Small intestine (tissue), 7 donors: Measurements from ENCODE around the gene CST11. TPM values are rescaled to one million over a fixed set of nuclear protein-coding genes. Genes with fewer than 3 reads are reported as not detected.
"Not testable (repeated sequence)": the region's sequence is repeated elsewhere in the genome, so short reads cannot be mapped to it uniquely, and the experiment has no call there.

Source experiments
- DNase-seq, 2 donors: peaks; one replicate each; pipeline versions ENCODE4 v3.0.0 to v3.0.0-alpha.2; 2013
- FAIRE-seq: peaks from 2 replicates; lab custom pipeline; 2012; peaks lifted over from hg19 to GRCh38; lab: Jason Lieb, UNC
- H3K27ac ChIP-seq, 3 donors: one replicate each; pipeline ENCODE4 v1.5.1; 2013; ENCODE audit warnings: low read length in 2 of 3, mild to moderate bottlenecking in 2 of 3, control low read depth in 1 of 3, inconsistent platforms in 1 of 3, low read depth in 1 of 3, moderate library complexity in 1 of 3
- H3K27me3 ChIP-seq, 3 donors: one replicate each; pipeline ENCODE4 v1.6.1; 2013; ENCODE audit warnings: low read length in 3 of 3, inconsistent platforms in 1 of 3; ENCODE audit not compliant: control insufficient read depth in 3 of 3, insufficient read depth in 3 of 3
- H3K36me3 ChIP-seq, 3 donors: one replicate each; pipeline ENCODE4 v1.6.1; 2013; ENCODE audit warnings: low read length in 3 of 3, inconsistent platforms in 1 of 3, low read depth in 1 of 3, mild to moderate bottlenecking in 1 of 3, moderate library complexity in 1 of 3; ENCODE audit not compliant: control insufficient read depth in 3 of 3, insufficient read depth in 2 of 3
- H3K4me1 ChIP-seq, 3 donors: one replicate each; pipeline ENCODE4 v1.6.1; 2013; ENCODE audit warnings: low read length in 2 of 3, inconsistent platforms in 1 of 3, low read depth in 1 of 3, mild to moderate bottlenecking in 1 of 3, moderate library complexity in 1 of 3; ENCODE audit not compliant: control insufficient read depth in 3 of 3, insufficient read depth in 2 of 3
- H3K4me3 ChIP-seq, 3 donors: one replicate each; pipeline ENCODE4 v1.5.1; 2013; ENCODE audit warnings: low read length in 3 of 3, control low read depth in 1 of 3, inconsistent platforms in 1 of 3, low read depth in 1 of 3, mild to moderate bottlenecking in 1 of 3, moderate library complexity in 1 of 3
- H3K9me3 ChIP-seq, 2 donors: one replicate each; pipeline ENCODE4 v1.6.1; 2013; ENCODE audit warnings: low read depth in 1 of 2, low read length in 1 of 2; ENCODE audit not compliant: control insufficient read depth in 2 of 2, insufficient read depth in 1 of 2
- WGBS, 3 donors: extraction: QIAGEN DNeasy Blood & Tissue Kit; methylation state at CpG; one replicate each; pipeline ENCODE4 v1.1.7; 2013; 5-methylcytosine and 5-hydroxymethylcytosine counted together
- polyA plus RNA-seq, 4 donors: library from polyadenylated mRNA; stranded (reverse) in 3 of 4; unstranded in 1 of 4; fragments of 200-250 nt in 3 of 4; fragments of 120-200 nt in 1 of 4; gene quantifications; one replicate each; pipeline versions ENCODE4 v1.2.1 to v1.2.3, GENCODE V29; 2013
- donor health status: healthy with polysubstance abuse.
- donor health status: control.
- donor health status: control.
- donor health status: Bipolar disorder and iron deficiency.
- donor health status: healthy.

Gene CST11
- polyA plus RNA-seq, 4 donors = not detected

DNA sequence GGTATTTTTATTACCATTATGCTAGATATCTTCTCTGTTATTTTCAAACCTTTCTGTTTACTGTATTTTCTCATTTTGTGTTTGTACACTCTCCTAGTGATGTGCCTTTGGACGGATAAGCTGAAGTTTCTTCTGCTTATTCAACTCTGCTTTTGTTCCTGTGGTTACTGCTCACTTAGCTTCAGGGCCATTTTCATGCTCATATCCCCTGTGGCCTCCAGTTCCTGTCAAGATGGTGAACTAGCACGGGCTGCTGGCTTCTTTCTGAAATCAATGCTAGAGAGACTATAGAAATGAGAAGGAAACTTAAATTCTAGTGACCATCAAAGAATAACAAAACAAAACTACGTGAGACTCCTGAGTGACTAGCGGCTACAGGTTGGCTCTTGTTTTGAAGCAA is 31.4 kb upstream of the CST11 start:
- WGBS, 3 donors = 71 to 74% (median 74%) methylated on average over 4 of the region's 4 CpGs
- no peaks in the 10 kb centered on the region for H3K36me3 ChIP-seq
- no peaks in the 10 kb centered on the region for H3K4me1 ChIP-seq
- H3K4me3 ChIP-seq = no peak overlapping the region
- no peaks in the 10 kb centered on the region for H3K27me3 ChIP-seq
- H3K27ac ChIP-seq = no peak overlapping the region
- H3K9me3 ChIP-seq = no peaks in the 10 kb centered on the region
- no peak for DNase-seq
- FAIRE-seq = no peak

DNA sequence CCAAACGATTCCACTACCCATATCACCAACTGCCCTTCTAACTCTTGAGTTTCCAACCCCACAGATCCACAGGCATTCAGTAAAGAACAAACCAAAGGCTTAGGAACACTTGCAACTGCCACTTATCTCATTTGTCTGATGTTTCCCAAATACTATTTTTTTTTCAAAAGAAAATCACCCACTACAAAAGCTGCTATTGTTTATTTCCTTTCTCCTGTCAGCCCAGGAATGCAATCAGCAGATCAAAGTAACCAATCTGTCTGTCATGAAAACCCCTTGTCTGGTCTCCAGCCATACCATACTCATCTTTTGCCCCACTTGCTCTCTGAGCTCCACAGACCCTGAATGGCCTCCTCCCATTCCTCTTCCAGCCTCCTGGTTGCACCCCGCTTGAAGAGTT is 29.5 kb upstream of the CST11 start:
- Histone ChIP-seq H3K4me3 (no peak overlapping the region), H3K36me3 (no peaks in the 10 kb centered on the region), H3K27me3 (no peaks in the 10 kb centered on the region), H3K4me1 (no peaks in the 10 kb centered on the region), H3K9me3 (no peaks in the 10 kb centered on the region), H3K27ac (no peak overlapping the region)
- FAIRE-seq = no peak
- WGBS, 3 donors = 61 to 68% (median 64%) methylated on average over 2 of the region's 2 CpGs
- DNase-seq = no peak

DNA sequence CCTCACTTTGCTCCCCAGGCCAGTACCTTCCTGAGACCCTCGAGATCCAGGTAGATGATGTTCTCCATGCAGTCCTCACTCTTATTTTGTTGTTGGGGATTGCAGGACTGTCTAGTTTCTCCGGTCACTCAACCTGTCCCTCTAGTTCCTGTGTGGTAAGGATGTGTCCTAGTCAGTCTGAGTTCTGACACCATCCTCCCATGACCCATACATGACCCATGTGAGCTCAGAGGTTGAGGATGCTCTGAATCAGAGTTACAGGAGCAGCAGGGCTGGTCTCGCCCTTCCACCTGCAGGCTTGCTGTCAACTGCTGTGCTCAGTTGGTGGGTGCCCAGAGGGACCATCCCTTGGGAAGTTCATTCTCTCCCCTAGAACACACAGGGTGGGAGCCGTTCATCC is 26.4 kb upstream of the CST11 start:
- 64 to 78% (median 72%) methylated on average over 4 of the region's 4 CpGs for WGBS, 3 donors
- Histone ChIP-seq H3K4me3 (no peak overlapping the region), H3K27me3 (no peaks in the 10 kb centered on the region), H3K4me1 (no peaks in the 10 kb centered on the region), H3K27ac (no peak overlapping the region), H3K9me3 (no peaks in the 10 kb centered on the region), H3K36me3 (no peaks in the 10 kb centered on the region)
- FAIRE-seq = no peak
- DNase-seq = no peak

DNA sequence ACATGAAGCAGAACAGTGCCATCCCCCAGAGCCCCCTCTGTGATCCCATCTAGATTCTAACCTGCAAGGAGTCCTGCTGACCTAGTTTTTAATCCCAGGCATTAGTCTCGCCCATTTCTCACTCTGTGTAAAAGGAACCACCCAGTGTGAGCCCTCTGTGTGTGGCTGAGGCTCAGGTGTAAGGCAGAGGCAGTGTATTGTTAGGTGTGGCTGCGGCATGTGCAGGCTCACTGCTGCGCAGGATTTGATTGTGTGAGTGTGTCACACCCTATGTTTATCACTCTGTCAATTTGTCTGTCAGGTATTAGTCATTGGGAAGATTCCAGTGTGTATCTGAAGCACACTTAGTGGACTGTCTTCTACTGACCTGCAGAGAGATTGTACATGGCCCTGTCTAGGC is 24.5 kb upstream of the CST11 start:
- DNase-seq (no peak), FAIRE-seq (no peak)
- 67 to 74% (median 72%) methylated on average over 3 of the region's 3 CpGs for WGBS, 3 donors
- Histone ChIP-seq H3K27ac (no peak overlapping the region), H3K4me3 (no peak overlapping the region), H3K4me1 (no peaks in the 10 kb centered on the region), H3K9me3 (no peaks in the 10 kb centered on the region), H3K27me3 (no peaks in the 10 kb centered on the region), H3K36me3 (no peaks in the 10 kb centered on the region)

DNA sequence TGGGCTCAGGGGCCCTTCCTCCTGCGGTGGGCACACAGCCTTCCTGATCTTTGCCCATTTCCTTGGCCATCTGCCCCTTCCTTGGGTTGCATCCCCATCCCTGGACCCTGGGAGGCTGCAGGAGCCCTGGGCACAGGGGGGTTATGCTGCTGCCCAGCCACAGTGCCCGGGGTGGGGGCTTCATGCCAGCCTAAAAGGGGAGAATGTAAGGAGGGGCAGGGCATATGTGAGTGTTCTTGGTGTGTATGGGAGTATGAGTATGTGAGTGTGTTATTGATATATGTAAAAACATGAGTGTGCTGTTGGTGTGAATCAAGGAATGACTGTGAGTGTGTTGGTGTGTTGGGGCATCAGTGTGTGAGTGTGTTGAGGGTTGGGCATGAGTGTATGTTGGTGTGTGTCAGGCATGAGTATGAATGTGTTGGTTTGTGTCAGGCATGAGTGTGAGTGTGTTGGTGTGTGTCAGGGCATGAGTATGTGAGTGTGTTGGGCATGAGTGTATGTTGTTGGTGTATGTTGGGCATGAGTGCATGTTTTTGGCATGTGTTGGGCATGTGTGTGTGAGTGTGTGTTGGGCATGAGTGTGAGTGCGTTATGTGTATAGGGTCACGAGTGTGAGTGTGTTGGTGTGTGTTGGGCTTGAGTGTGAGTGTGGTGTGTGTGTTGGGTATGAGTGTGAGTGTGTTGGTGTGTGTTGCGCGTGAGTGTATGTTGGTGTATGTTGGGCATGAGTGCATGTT is 23.5 kb upstream of the CST11 start:
- WGBS, 3 donors = 67 to 78% (median 69%) methylated on average over 6 of the region's 6 CpGs
- no peaks in the 10 kb centered on the region for H3K9me3 ChIP-seq
- no peaks in the 10 kb centered on the region for H3K4me1 ChIP-seq
- no peaks in the 10 kb centered on the region for H3K36me3 ChIP-seq
- H3K27me3 ChIP-seq = no peaks in the 10 kb centered on the region
- no peak for DNase-seq
- H3K4me3 ChIP-seq = no peak overlapping the region
- H3K27ac ChIP-seq = no peak overlapping the region
- no peak for FAIRE-seq

DNA sequence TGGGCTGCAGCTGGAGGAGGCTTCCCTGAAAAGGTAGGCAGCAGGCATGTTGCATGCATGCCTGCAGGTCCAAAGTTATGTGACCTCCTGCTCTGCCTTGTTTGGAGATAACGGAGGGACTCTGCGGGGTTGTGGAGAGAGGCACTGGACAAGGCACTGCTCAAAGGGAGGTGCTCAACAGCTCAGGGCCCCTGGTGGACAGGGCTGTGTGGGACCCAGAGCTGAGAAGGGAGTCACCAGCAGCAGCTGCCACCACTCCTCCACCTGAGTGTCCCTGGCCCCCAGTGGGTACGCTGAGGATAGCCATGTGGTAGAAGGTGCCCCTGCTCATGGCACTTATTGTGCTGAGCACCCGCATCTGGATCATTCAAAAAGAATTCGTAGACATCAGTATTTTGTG is 22.7 kb upstream of the CST11 start:
- FAIRE-seq (no peak), DNase-seq (no peak)
- H3K36me3 ChIP-seq = no peaks in the 10 kb centered on the region
- 81 to 88% (median 85%) methylated on average over 5 of the region's 5 CpGs for WGBS, 3 donors
- H3K4me1 ChIP-seq = no peaks in the 10 kb centered on the region
- no peaks in the 10 kb centered on the region for H3K27me3 ChIP-seq
- no peak overlapping the region for H3K4me3 ChIP-seq
- H3K27ac ChIP-seq = no peak overlapping the region
- H3K9me3 ChIP-seq = no peaks in the 10 kb centered on the region

DNA sequence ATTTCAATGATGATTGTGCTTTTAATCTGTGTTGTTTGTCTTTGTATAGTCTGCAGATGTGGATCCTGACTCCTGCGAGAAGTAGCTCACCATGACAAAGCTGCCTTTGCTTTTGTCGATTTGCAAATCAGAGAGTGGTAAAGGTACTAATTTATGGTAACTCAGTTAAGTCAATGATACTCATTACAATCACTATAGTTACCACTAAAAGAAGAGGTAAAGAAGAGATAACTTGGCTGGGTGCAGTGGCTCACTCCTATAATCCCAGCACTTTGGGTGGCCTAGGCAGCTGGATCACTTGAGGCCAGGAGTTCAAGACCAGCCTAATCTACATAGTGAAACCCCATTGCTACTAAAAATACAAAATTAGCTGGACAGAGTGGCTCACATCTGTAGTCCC is 20.6 kb upstream of the CST11 start:
- DNase-seq, H3K27me3 ChIP-seq, H3K27ac ChIP-seq, H3K4me1 ChIP-seq, H3K9me3 ChIP-seq, H3K4me3 ChIP-seq, H3K36me3 ChIP-seq, FAIRE-seq: not testable (repeated sequence)
- WGBS, 3 donors = 23 to 60% (median 36%) methylated on average over 2 of the region's 2 CpGs

DNA sequence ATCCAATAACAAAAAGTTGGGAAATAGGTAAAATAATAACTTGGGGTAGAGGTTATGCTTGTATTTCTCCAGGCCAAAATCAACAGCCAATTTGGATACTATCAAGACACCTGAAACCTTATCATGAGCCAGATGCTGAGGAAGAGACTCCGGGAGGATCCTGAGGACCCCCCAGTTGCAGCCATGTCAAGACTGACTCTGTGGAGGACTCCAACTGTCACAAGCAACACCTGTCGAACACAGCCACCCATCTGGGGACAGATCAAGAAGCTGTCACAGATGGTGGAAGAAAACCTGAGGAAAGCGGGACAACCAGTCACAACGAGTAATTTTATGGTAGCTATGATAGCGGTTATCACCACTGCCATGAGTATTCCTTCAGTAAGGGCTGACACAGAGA is 19.6 kb upstream of the CST11 start:
- H3K4me1 ChIP-seq, FAIRE-seq, H3K9me3 ChIP-seq, DNase-seq, H3K36me3 ChIP-seq, H3K27me3 ChIP-seq, H3K27ac ChIP-seq, H3K4me3 ChIP-seq: not testable (repeated sequence)
- WGBS, 3 donors = 41 to 74% (median 61%) methylated on average over 5 of the region's 5 CpGs

DNA sequence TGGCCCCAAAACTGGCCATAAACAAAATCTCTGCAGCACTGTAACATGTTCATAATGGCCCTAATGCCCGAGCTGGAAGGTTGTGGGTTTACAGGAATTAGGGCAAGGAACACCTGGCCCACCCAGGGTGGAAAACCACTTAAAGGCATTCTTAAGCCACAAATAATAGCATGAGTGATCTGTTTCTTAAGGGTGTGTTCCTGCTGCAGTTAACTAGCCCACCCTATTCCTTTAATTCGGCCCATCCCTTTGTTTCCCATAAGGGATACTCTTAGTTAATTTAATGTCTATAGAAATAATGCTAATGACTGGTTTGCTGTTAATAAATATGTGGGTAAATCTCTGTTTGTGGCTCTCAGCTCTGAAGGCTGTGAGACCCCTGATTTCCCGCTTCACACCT is 14.3 kb upstream of the CST11 start:
- H3K4me1 ChIP-seq, H3K4me3 ChIP-seq, H3K27ac ChIP-seq, FAIRE-seq, DNase-seq, H3K36me3 ChIP-seq, H3K27me3 ChIP-seq: not testable (repeated sequence)
- 74 to 85% (median 84%) methylated on average over 3 of the region's 3 CpGs for WGBS, 3 donors
- peaks cover 0 to 17% of the 10 kb centered on the region in 2 donors for H3K9me3 ChIP-seq
